PC-3 (cell line): Measurements from ENCODE around the gene MTHFD1L. TPM values are rescaled to one million over a fixed set of nuclear protein-coding genes. Genes with fewer than 3 reads are reported as not detected.
"Not testable (repeated sequence)": the region's sequence is repeated elsewhere in the genome, so short reads cannot be mapped to it uniquely, and the experiment has no call there.

Experiments
- ATAC-seq: fragments of 200-7000 bp; cut with Tn5 transposase; 2 replicates; pipeline ENCODE4 v1.9.1; 2020; ENCODE audit warnings: mild to moderate bottlenecking, moderate library complexity
- BruUV-seq: library from RNA; stranded (reverse); fragments of 400-500 nt; replicated peaks from 2 replicates; lab custom pipeline; 2021; lab: Mats Ljungman, UMichigan
- CTCF ChIA-PET: fragments of 300-600 bp; sonication (Branson Sonifier 250); formaldehyde crosslinking; loops from one replicate; lab custom pipeline; 2022; ENCODE audit warnings: antibody characterized with exemption; lab: Charles Lee
- POLR2A ChIA-PET: fragments of 300-600 bp; sonication (Branson Sonifier 250); formaldehyde crosslinking; loops from one replicate; lab custom pipeline; 2022; ENCODE audit warnings: antibody characterized with exemption; ENCODE audit not compliant: unreplicated experiment; lab: Charles Lee
- DNase-seq: peaks from one replicate; pipeline ENCODE4 v3.0.0-alpha.2; 2015
- H2AFZ ChIP-seq: fragments of 300-600 bp; sonication (generic); 2 replicates; pipeline ENCODE4 v1.6.0; 2016; ENCODE audit warnings: antibody characterized with exemption, low read length
- H3F3A ChIP-seq: fragments of 300-600 bp; sonication (generic); one replicate; pipeline ENCODE4 v1.6.0; 2017; ENCODE audit warnings: antibody characterized with exemption, low read length, control low read depth, mild to moderate bottlenecking; ENCODE audit not compliant: unreplicated experiment
- H3K27ac ChIP-seq: fragments of 300-600 bp; sonication (generic); 2 replicates; pipeline ENCODE4 v1.5.1; 2016; ENCODE audit warnings: mild to moderate bottlenecking, low read length
- H3K27me3 ChIP-seq: fragments of 300-600 bp; sonication (generic); 2 replicates; pipeline ENCODE4 v1.6.1; 2016; ENCODE audit warnings: low read length, mixed read lengths
- H3K36me3 ChIP-seq: fragments of 300-600 bp; sonication (generic); 2 replicates; pipeline ENCODE4 v1.6.1; 2016; ENCODE audit warnings: low read depth, mixed run types, low read length, mixed read lengths
- H3K4me1 ChIP-seq: fragments of 300-600 bp; sonication (generic); 2 replicates; pipeline ENCODE4 v1.5.1; 2016; ENCODE audit warnings: low read length; ENCODE audit not compliant: insufficient read depth
- H3K4me2 ChIP-seq: fragments of 300-600 bp; sonication (generic); 2 replicates; pipeline ENCODE4 v1.6.0; 2016; ENCODE audit warnings: low read length
- H3K4me3 ChIP-seq: fragments of 300-600 bp; sonication (generic); 2 replicates; pipeline ENCODE4 v1.5.1; 2016; ENCODE audit warnings: mild to moderate bottlenecking, low read length, mixed read lengths
- H3K79me2 ChIP-seq: fragments of 300-600 bp; sonication (generic); 2 replicates; pipeline ENCODE4 v1.6.1; 2017; ENCODE audit warnings: low read length, mixed read lengths
- H3K9ac ChIP-seq: fragments of 300-600 bp; sonication (generic); 2 replicates; pipeline ENCODE4 v1.6.0; 2016; ENCODE audit warnings: mild to moderate bottlenecking, low read length
- H3K9me2 ChIP-seq: fragments of 300-600 bp; sonication (generic); replicated peaks from 2 replicates; pipeline ENCODE4 v1.6.1; 2016; ENCODE audit warnings: mixed run types, low read length, mixed read lengths
- H3K9me3 ChIP-seq: fragments of 300-600 bp; sonication (generic); 2 replicates; pipeline ENCODE4 v1.6.1; 2016; ENCODE audit warnings: low read length, mixed read lengths
- H4K20me1 ChIP-seq: fragments of 300-600 bp; sonication (generic); 2 replicates; pipeline ENCODE4 v1.6.1; 2016; ENCODE audit warnings: low read length, mixed read lengths
- CTCF ChIP-seq: fragments of 300-600 bp; sonication (generic); conservative IDR thresholded peaks from 2 replicates; pipeline ENCODE4 v1.5.1; 2017; ENCODE audit warnings: antibody characterized with exemption, low read depth, mild to moderate bottlenecking, low read length
- EZH2 ChIP-seq: fragments of 300-600 bp; sonication (generic); IDR thresholded peaks from one replicate; pipeline ENCODE4 v1.6.1; 2017; ENCODE audit warnings: antibody characterized with exemption, mild to moderate bottlenecking, low read length; ENCODE audit not compliant: unreplicated experiment
- EZH2phosphoT487 ChIP-seq: fragments of 300-600 bp; sonication (generic); IDR thresholded peaks from 2 replicates; pipeline ENCODE4 v1.6.1; 2018; ENCODE audit warnings: mild to moderate bottlenecking, antibody characterized with exemption, low read length, borderline replicate concordance
- intact Hi-C: fragments of 100-400 bp; cut with micrococcal nuclease; formaldehyde crosslinking; loops from 2 replicates; pipeline ENCODE4 v1.9.0; 2023
- total RNA-seq: library from RNA; depleted of rRNA; stranded (reverse); fragments of >200 nt; gene quantifications from 2 replicates; pipeline ENCODE4 v1.2.3, GENCODE V29; 2014

Gene MTHFD1L
- total RNA-seq, 1 experiment from 2014 or later, result 11.9 TPM

- H3K4me3 ChIP-seq, CTCF ChIA-PET, H2AFZ ChIP-seq, H3K27me3 ChIP-seq, H3K9me2 ChIP-seq, H3K4me2 ChIP-seq, H3K36me3 ChIP-seq, BruUV-seq, H3K79me2 ChIP-seq, intact Hi-C loops, H3K9me3 ChIP-seq, H4K20me1 ChIP-seq, H3K9ac ChIP-seq, H3F3A ChIP-seq, POLR2A ChIA-PET: not testable (repeated sequence)
- DNase-seq (peak; percentile 69), ATAC-seq (peak; percentile 68)
- H3K4me1 ChIP-seq, result peaks cover 26% of the 10 kb centered on the region
- H3K27ac ChIP-seq, result peak overlapping the region; percentile 88
Observed at GRCh38 chr6:151127133-151127798, 261.8 kb downstream of the MTHFD1L start.

- no peak overlapping the region for H3K27ac ChIP-seq
- H3F3A ChIP-seq, result no peaks in the 10 kb centered on the region
- H3K27me3 ChIP-seq, result no peaks in the 10 kb centered on the region
- H3K36me3 ChIP-seq, result no peaks in the 10 kb centered on the region; the same call in 1 of the 2 replicates
- no peaks in the 10 kb centered on the region for H3K9me3 ChIP-seq
- CTCF ChIA-PET, result no interaction called here
- no peaks in the 10 kb centered on the region for H3K9me2 ChIP-seq
- DNase-seq (no peak), ATAC-seq (no peak)
- no peak overlapping the region for H2AFZ ChIP-seq
- H3K4me2 ChIP-seq, result no peak overlapping the region
- BruUV-seq, result no TSS peak
- no peaks in the 10 kb centered on the region for H4K20me1 ChIP-seq
- no peaks in the 10 kb centered on the region for H3K79me2 ChIP-seq
- no peak overlapping the region for H3K9ac ChIP-seq
- intact Hi-C loops, result no loop called here
- peaks cover 26% of the 10 kb centered on the region for H3K4me1 ChIP-seq
- POLR2A ChIA-PET, result no interaction called here
- no peak overlapping the region for H3K4me3 ChIP-seq
- no peak for TF ChIP-seq EZH2phosphoT487
- TF ChIP-seq CTCF, result no peak
Observed at GRCh38 chr6:151128763-151129370, 263.4 kb downstream of the MTHFD1L start.

- Histone ChIP-seq H3K4me2 (no peak overlapping the region), H3K9me3 (no peaks in the 10 kb centered on the region), H3K27ac (no peak overlapping the region), H3K79me2 (no peaks in the 10 kb centered on the region), H3K27me3 (no peaks in the 10 kb centered on the region), H3K36me3 (no peaks in the 10 kb centered on the region; the same call in 1 of the 2 replicates), H3K4me1 (peaks cover 21% of the 10 kb centered on the region), H3K9me2 (no peaks in the 10 kb centered on the region), H3K9ac (no peak overlapping the region), H4K20me1 (no peaks in the 10 kb centered on the region), H3K4me3 (no peak overlapping the region), H2AFZ (no peak overlapping the region), H3F3A (no peaks in the 10 kb centered on the region)
- DNase-seq, result no peak
- POLR2A ChIA-PET, result no interaction called here
- intact Hi-C loops, result no loop called here
- ATAC-seq, result no peak
- CTCF ChIA-PET, result no interaction called here
- TF ChIP-seq EZH2phosphoT487, result no peak
- no peak for TF ChIP-seq EZH2
- no peak for TF ChIP-seq CTCF
- no TSS peak for BruUV-seq
Observed at GRCh38 chr6:151130329-151130728, 264.8 kb downstream of the MTHFD1L start.
